HG02610 (cell line): ENCODE measurements around the gene PEX26.
A peak's percentile ranks its signal among the peaks of the same experiment; 100 is the strongest.
"Not testable (repeated sequence)": the region's sequence is repeated elsewhere in the genome, so short reads cannot be mapped to it uniquely, and the experiment has no call there.

Source experiments
- ATAC-seq: cut with Tn5 transposase; IDR thresholded peaks from one replicate; pipeline ENCODE4 v1.9.1; 2021; ENCODE audit warnings: mild to moderate bottlenecking, moderate library complexity; ENCODE audit not compliant: unreplicated experiment

PEX26 gene

DNA sequence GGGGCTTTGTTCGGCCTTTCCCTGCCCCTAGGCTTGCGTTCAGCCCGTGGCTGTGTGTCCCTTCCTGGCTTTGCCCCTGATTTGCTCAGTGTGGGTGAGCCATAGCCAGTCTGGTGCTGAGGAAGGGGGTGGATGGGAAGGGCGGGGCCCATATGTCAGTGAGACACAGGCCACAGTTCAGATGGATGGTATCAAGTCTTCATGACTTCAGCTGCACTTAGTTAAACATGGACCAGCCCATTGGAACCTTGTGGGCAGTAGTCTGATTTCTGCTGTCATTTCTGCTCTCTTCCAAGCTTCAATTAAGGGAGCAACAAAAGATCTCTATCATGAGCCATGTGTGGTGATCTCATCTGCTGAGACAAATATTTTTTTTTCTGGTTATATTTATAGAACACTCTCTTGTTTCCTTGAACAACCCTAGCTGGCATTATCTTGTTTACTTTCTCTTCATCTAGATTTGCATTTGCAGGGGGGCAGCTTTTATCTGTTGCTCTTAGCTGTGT is 21.6 kb upstream of the PEX26 start:
- ATAC-seq, result no peak

DNA sequence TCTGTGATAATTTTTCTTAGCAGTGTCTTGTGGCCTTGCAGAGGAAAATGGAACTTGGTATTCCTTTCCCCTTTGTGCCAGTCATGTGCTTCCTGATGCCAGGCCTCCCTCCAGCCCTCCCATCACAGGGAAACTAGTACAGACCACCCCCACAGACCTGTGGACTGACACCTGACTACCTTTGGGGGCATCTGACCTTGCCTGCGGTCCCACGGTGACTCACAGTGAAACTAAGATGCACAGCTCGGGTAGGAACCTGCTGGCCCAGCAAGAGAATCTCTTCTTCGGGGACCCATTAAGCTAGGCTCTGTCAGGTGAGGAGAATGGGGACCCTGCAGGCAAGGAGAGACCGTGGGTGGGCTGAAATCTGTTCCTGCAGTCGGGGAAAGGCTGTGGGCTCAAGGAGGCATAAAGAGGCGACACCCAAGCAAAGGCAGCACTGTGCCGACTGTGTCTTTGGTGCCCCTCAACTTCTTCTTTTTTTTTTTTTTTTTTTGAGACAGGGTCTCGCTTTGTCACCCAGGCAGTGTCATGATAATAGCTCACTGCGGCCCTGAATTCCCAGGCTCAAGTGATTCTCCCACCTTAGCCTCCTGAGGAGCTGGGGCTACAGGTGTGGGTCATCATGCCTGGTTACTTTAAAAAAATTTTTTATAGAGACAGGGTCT is 20.8 kb upstream of the PEX26 start:
- ATAC-seq, result peak; percentile 52

DNA sequence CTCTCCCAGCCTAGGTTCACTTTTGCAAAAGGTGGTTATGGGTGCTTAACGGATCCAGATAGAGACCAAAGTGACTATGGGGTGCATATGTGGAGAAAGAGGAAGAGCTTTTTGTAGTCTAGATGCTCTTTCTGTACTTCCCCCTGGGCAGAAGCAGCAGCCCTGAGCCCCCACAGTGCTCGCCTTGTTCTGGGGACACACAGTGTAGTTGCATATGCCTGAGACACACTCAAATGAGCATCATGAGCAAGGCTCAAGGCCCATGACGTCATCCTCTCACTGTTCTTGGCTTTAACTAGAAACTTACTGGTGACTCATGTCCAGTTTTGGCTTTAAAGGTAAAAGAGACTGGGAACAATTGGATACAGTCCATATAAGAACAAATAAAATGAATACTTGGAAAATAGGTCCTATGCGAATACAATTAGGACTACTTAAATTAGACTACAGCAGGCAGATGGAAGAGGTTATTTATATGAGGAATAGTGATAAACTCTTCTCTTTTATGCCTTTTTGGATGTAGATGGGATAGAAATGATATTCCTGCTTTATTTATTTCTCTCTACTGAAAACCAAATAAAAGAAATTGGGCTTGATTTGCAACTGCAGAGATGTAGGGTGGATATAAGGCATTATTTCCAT is 20.1 kb upstream of the PEX26 start:
- peak; percentile 63 for ATAC-seq

DNA sequence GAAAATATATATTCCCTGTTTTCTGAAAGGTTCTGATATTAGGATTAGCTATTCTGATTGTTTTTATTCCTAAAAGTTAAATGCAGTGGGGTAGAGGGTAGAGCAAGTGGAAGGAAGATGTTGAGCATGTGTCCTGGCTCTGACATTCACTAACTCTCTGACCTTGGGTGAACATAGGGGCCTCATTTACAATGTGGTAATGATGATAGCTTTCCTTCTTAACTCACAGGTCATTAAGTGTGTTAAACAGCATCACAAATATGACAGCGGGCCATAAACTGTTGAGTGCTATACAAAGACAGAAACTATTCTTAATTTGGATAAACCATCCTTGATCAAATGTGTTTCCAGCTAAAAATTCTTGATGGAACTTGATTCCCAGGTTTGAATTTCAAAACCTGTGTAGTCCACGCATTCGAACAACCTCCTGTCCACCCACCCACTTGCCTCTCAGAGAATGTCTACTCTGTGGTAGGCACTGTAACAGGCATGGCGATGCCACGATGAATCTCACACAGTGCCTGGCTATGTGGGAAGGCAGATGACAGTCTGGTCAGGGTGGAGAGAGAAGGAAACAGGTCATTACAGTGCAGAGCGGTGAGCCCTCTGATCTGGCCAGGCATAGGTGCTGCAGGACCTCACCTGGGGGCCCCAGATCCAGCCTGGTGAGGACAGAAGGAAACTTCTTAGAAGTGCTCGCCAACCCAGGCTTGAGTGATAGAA is 19.3 kb upstream of the PEX26 start:
- no peak for ATAC-seq

DNA sequence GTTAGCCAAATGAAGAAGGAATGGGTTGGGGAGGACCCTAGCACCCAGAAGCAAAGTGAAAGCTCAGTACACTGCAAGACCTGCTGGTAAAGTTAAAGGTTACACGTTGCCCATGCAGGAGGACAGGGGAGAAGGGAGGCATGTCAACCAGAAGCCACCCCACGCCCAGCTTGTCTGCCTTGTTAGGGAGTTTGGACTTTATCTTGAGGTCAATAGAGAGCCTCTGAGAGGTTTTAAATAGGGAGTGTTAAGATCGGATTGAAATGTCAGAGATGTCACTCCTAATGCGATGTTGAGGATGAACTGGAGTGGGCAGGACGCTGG is 18.7 kb upstream of the PEX26 start:
- ATAC-seq, result no peak

GRCh38 chr22:18059473-18059872 is 18.3 kb upstream of the PEX26 start:
- ATAC-seq, result no peak

DNA sequence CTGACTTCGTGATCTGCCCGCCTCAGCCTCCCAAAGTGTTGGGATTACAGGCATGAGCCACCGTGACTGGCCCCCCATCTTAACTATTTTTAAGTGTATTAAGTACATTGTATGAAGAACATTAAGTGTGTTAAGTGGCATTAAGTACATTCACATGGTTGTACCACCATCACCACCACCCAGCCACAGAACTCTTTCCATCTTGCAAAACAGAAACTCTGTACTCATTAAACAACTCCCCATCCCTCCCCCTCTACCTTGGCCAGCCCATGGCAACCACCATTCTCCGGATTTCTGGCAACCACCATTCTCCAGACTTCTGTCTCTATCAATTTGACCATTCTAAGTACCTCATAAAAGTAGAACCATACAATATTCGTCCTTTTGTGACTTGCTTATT is 17.8 kb upstream of the PEX26 start:
- ATAC-seq, result no peak

GRCh38 chr22:18060646-18061620 is 16.9 kb upstream of the PEX26 start:
- ATAC-seq, result no peak

GRCh38 chr22:18062421-18062820 is 15.4 kb upstream of the PEX26 start:
- no peak for ATAC-seq

DNA sequence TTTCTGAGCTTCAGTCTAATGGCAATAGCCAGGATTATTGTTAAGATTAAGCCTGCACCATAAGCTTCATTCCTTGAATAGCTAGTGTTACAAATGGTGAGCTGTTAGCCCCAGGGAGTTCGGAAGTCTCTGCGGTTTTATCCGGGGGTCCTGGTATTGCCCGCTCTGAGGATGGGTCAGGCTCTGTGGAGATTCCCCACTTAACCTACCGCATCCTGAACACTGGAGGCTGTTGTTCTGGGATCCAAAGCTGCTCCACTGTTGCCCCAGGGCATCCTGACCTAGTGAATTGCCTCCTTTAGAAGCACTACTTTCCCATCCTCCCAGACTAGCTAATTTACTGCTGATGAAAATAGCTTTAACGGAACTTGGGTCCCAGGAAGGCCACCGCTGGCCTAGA is 14.5 kb upstream of the PEX26 start:
- no peak for ATAC-seq

GRCh38 chr22:18063715-18064114 is 14.1 kb upstream of the PEX26 start:
- not testable (repeated sequence) for ATAC-seq

DNA sequence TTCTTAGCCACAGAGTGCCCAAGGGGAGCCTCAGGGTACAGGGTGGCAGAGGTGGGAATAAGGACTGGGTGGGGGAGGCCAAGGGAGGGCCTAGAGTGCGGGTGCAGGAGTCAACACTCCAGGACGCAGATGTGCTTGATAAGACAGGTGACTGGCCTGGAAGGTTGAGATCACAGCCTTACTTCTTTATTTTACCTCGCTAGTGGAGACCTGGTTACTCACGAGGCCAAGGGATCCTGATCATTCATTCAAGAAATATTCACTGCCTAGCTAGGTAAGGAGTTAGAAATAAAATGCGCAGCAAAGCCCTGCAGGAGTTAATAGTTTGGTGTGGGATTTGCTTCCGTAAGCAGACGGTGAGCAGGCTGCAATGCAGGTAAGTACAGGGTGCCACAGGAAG is 13.2 kb upstream of the PEX26 start:
- no peak for ATAC-seq

GRCh38 chr22:18065256-18065655 is 12.5 kb upstream of the PEX26 start:
- ATAC-seq, result no peak

DNA sequence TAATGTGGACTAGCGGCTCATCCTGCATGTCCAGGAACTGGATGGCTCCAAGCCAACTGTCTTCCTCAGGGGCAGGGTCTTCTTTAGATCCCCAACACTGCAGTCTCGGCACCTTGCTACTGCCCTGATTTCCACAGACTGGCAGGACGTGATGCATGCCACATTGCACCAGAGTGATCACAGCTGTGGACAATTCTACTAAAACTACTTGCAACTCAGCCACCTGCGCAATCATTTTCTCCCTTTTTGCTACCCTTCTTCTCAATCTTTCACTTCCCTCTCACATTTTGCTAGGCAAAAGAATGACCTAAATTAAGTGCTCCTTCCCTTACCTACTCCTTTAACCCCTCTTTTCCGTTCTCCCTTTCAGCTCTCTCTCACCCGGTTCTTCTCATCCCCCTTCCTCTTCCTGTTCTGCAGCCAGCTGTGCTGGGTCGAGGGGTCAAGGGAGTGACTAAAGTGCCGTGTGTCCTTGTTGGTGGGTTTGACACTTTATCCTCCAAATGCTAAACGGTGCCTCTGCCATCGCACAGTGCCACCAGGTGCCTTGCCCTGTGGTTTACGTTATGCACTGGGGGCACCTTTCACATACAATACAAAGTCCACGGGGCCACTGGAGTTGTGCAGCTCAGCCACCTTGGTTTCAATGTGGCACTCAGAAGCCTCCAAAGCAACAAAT is 11.5 kb upstream of the PEX26 start:
- ATAC-seq, result no peak

DNA sequence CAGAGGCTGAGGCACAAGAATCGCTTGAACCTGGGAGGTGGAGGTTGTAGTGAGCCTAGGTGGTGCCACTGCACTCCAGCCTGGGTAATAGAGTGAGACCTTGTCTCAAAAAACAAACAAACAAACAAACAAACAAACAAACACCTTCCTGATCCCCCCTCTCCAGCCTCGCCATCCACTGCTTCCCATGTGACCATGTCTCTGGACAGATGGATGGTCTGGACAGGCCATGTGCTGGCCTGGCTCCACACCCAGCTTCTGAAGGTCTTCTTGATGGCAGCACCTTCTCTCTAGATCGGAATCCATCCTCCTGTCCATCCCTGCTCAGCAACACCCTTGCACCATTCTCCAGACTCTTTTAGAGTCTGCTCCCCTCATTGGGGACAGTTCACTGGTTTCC is 10.7 kb upstream of the PEX26 start:
- no peak for ATAC-seq

GRCh38 chr22:18067548-18068341 is 10.0 kb upstream of the PEX26 start:
- no peak for ATAC-seq

GRCh38 chr22:18068381-18068988 is 9.3 kb upstream of the PEX26 start:
- ATAC-seq, result no peak

GRCh38 chr22:18069041-18069440 is 8.7 kb upstream of the PEX26 start:
- no peak for ATAC-seq

DNA sequence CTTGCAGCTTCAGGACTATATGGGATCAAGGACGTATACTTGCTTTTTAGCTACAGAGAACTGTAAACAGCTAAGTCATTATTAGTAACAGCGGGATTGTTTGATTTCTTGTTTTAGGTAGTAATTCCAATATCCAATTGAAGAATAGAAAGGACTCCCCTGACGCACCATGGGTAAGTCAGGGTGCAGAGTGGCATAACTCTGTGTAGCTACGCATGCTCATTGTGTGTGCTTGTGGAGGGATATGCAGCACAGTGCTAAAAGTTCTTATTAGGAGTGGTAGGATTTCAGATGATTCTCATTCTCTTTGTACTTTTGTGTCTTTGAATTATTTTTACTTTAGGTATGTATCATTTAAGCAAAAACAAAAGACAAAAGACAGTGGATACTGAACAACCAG is 7.7 kb upstream of the PEX26 start:
- ATAC-seq, result no peak
